GM13977 (cell line): ENCODE data around the gene PTPRG.

Experiments
- DNase-seq: peaks from one replicate; pipeline ENCODE4 v3.0.0; 2012; ENCODE audit warnings: low spot score
- CTCF ChIP-seq: IDR thresholded peaks from 2 replicates; pipeline ENCODE4 v1.5.1; 2012; ENCODE audit warnings: mild to moderate bottlenecking, control low read depth; ENCODE audit not compliant: insufficient read depth; ENCODE audit errors: extremely low read depth, missing control alignments
- in situ Hi-C: fragments of 300-500 bp; cut with MboI; formaldehyde crosslinking; loops from one replicate; pipeline ENCODE4 v1.12.0; 2022; ENCODE audit warnings: low sequenced_read_pairs, low pct_unique_long_range_greater_than_20kb, mixed read lengths, inconsistent platforms; ENCODE audit not compliant: unreplicated experiment

PTPRG gene

DNA sequence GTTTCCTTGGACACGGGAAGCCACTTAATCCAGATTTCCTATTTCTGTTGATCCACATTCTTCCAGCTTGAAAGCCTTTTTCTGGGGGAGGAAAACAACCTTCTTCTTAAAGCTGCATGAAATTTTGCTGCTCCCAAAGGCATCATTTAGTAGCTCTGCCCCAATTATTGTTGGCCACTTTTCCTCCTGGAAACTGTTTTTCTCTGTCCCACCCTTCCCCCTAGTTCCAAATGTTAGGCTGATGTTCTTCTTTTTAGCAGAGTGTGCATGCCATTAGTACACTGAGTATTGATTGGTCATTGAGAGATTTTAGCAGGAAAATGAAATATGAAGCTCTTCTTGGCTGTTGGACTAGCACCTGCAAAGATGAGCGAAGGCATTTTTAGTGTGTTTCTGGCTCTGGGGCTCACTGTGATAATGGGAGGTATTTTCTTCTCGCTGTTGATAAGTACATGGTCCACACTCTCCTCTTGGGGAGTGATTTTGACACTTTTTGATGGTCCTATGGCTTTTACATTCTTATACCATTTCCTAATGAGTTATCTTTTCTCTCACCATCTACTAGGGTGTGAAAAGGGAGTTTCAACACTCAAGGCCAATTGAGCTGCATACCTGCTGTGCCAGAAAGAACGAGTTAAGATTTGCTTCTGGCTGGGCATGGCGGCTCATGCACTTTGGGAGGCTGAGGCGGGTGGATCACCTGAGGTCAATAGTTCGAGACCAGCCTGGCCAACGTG lies 200.5 kb downstream of the PTPRG start:
- in situ Hi-C loops, result no loop called here
- TF ChIP-seq CTCF, result no peak
- no peak for DNase-seq

GRCh38 chr3:61765157-61765876 lies 203.9 kb downstream of the PTPRG start:
- no peak for TF ChIP-seq CTCF
- in situ Hi-C loops, result no loop called here
- DNase-seq, result no peak

DNA sequence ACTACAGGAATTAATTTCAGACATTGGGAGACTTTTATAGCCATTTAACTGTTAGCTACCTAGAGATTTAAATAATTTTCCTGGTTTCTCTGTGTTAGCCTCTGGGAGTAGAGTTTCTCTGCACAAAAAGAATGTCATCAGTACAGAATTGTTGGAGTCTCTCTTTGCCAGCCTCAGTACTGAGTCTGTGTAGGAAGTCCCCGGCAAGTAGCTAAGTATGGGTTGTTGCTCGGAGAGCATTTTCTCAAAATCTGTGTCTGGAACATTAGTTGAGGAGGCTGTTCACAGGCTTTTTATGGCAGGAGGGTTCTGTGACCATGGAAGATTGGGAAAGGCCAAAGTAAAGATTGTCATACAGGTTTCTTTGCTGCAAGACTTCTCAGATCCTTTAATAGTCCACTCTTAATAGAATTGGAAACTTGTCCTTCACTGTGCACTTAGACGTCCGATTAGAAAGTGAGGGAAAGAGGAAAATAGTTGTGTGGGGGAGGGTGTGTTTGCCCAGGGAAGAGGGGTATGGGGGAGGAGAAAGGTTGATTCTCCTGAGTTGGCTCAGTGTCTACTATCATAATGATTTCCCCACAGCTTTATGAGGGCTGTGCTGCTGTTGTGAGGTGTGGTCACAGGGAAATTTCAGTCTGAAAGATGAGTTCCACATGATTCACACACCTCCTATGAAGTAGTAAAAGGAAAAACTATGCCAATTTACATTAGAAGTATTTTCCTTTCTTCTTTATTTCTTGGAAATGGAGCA lies 207.1 kb downstream of the PTPRG start:
- no peak for TF ChIP-seq CTCF
- no peak for DNase-seq
- in situ Hi-C loops, result no loop called here

- no peak for TF ChIP-seq CTCF
- no peak for DNase-seq
- in situ Hi-C loops, result no loop called here
Measured at GRCh38 chr3:61769266-61769990, 208.1 kb downstream of the PTPRG start.

GRCh38 chr3:61771976-61772375 lies 210.6 kb downstream of the PTPRG start:
- TF ChIP-seq CTCF, result no peak
- in situ Hi-C loops, result no loop called here
- no peak for DNase-seq

DNA sequence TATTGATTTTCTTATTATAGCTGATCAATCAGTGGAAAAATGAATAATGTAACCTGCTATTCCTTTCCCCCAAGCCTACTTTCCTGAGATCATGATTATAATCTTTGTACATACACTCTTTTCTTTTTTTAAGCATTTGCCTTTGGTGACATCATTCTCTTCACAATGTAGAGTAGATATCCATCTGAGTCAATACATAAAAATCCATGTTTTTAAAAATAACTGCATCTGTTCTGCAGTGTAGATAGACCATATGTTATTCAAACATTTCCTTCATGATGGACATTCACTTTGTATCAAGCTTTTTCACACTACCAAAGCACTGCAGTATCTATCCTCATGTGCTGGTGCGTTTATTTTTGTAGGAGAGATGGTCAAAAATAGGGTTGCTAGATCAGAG lies 211.1 kb downstream of the PTPRG start:
- DNase-seq, result no peak
- no peak for TF ChIP-seq CTCF
- in situ Hi-C loops, result no loop called here
